Measurements from ENCODE around the gene ZNF669.

Gene ZNF669

DNA sequence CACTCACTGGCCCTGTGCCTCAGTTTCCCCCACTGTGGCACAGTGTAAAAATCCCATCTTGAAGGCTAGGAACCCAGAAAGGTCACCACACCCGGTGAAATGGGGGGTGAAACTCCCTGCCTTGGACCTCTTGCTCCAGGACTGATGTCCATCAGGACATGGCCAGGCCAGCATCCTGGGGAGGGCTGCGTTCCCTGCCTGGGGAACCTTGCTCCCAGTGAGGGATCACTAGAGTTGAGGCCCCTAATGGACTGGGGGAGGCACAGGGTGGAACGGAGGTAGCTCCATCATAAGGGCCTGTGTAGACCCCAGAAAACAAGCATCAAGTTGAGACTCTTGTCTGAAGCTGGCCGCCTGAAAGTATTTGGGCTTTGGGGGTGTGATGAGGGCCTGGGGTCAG is 15.2 kb downstream of the ZNF669 start:
- DNase-seq, result no peak
- H3K27me3 Mint-ChIP-seq (ENCODE audit: low read depth, poor library complexity), result no peaks in the 10 kb centered on the region
- H3K27ac Mint-ChIP-seq, result no peak overlapping the region

DNA sequence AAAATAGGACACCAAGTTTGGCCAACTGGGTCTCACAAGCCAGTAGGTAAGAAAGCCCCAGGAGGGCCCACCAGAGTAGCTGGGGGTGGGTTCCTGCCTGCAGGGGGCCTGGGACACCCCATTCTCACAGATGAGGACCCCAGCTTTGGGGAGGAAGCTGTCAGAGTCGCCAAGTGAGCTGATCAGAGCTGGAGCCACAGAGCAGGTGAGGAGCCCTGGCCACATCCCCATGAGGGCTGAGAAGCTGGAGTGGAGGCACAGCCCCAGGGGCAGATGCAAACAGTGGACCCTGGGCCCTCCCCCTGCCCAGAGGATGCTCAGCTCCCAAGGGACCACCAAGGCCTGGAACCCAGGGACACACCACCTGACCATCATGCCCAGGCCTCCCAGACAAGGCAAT is 16.9 kb downstream of the ZNF669 start:
- no peak overlapping the region for H3K4me3 Mint-ChIP-seq
- TF ChIP-seq, protein P1, sequence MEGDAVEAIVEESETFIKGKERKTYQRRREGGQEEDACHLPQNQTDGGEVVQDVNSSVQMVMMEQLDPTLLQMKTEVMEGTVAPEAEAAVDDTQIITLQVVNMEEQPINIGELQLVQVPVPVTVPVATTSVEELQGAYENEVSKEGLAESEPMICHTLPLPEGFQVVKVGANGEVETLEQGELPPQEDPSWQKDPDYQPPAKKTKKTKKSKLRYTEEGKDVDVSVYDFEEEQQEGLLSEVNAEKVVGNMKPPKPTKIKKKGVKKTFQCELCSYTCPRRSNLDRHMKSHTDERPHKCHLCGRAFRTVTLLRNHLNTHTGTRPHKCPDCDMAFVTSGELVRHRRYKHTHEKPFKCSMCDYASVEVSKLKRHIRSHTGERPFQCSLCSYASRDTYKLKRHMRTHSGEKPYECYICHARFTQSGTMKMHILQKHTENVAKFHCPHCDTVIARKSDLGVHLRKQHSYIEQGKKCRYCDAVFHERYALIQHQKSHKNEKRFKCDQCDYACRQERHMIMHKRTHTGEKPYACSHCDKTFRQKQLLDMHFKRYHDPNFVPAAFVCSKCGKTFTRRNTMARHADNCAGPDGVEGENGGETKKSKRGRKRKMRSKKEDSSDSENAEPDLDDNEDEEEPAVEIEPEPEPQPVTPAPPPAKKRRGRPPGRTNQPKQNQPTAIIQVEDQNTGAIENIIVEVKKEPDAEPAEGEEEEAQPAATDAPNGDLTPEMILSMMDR (IDR thresholded peaks at IDR 0.05), result no peak
- H3K9me3 Mint-ChIP-seq, result peaks cover 28% of the 10 kb centered on the region
- peaks cover 2% of the 10 kb centered on the region for H3K27me3 Mint-ChIP-seq (ENCODE audit: low read depth, poor library complexity)
- H3K4me1 Mint-ChIP-seq, result no peaks in the 10 kb centered on the region
- no peak overlapping the region for H3K27ac Mint-ChIP-seq
- H3K36me3 Mint-ChIP-seq (ENCODE audit: low read depth), result no peaks in the 10 kb centered on the region
- no peak for DNase-seq

More for the DNA sequence above, 15.2 kb downstream of the ZNF669 start:
- TF ChIP-seq, protein P1 (IDR thresholded peaks at IDR 0.05), result no peak
- peaks cover 17% of the 10 kb centered on the region for H3K9me3 Mint-ChIP-seq
- no peaks in the 10 kb centered on the region for H3K4me1 Mint-ChIP-seq
- H3K36me3 Mint-ChIP-seq (ENCODE audit: low read depth), result no peaks in the 10 kb centered on the region
- H3K4me3 Mint-ChIP-seq, result no peak overlapping the region

DNA sequence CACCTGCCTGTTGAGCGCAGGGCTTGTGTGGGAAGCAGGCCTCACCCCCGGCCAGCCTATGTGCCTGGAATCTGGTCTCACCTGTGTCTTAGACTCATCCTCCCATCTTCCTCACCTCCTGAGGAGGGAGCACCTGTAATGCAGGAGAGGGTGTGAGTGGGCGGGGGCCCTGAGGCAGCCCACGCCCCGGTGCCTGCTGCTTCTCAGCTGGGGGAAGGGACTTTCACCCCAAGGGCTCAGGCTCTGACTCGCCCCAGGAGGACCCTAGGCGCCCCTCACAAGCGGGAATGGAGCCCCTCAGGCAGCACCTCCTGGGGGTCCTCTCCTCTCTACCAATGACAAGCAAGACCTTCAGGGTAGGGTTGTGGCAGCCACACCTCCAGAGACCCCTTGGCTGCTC is 18.8 kb downstream of the ZNF669 start:
- Mint-ChIP-seq H3K27me3 (ENCODE audit: low read depth, poor library complexity) (peaks cover 3% of the 10 kb centered on the region), H3K27ac (no peak overlapping the region), H3K9me3 (peaks cover 46% of the 10 kb centered on the region), H3K4me1 (no peaks in the 10 kb centered on the region), H3K36me3 (ENCODE audit: low read depth) (peaks cover 5% of the 10 kb centered on the region), H3K4me3 (no peak overlapping the region)
- no peak for DNase-seq
- TF ChIP-seq, protein P1 (IDR thresholded peaks at IDR 0.05), result no peak

DNA sequence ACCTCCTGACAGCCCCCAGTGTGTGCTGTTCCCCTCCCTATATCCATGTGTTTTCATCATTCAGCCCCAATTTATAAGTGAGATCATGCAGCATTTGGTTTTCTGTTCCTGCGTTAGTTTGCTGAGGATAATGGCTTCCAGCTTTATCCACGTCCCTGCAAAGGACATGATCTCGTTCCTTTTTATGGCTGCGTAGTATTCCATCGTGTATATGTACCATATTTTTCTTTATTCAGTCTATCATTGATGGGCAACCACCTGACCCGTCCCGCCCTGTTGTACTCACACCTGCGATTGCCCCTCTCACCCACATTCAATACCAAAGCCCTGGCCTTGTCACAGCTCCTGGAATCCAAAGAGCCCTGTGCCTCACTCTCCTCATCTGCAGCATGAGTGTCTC is 19.4 kb downstream of the ZNF669 start:
- Mint-ChIP-seq H3K27me3 (ENCODE audit: low read depth, poor library complexity) (peaks cover 3% of the 10 kb centered on the region), H3K4me1 (no peaks in the 10 kb centered on the region), H3K4me3 (no peak overlapping the region), H3K36me3 (ENCODE audit: low read depth) (peaks cover 8% of the 10 kb centered on the region), H3K27ac (no peak overlapping the region), H3K9me3 (peaks cover 51% of the 10 kb centered on the region)
- DNase-seq, result no peak
- TF ChIP-seq, protein P1 (IDR thresholded peaks at IDR 0.05), result no peak

DNA sequence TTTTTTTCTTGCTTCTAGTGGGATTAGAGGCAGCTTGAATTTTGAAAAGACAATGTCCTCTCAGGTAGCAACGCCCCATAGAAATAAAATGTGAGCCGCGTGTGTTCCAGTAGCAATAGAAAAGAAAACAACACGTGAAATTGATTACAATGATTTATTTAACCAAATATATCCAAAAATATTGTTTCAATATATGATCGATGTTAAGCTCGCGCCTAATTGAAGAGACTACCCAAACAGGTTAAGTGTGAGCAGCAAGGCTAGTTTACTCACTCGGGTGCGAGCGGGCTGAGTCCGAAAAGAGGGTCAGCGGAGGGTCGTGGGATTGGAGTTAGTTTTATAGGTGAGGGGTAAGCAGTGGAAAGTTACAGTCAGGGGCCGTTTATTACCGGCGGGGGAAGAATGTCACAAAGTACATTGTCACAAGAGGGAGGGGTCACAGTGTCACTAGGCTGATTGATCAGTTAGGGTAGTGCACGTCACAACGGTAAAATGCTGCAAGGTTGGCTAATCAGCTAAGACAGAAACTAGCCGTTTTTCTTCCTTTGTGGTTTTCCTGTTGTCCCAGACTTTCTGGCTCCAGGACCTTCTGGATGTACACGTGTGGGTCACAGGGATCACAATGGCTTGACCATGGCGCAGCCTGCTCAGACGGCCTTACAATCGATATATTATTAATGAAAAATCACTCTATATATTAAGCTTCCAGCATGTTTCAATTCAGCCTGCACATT is 24.8 kb downstream of the ZNF669 start:
- Mint-ChIP-seq H3K27ac (peak overlapping the region; percentile 76), H3K4me3 (peak overlapping the region; percentile 99), H3K27me3 (ENCODE audit: low read depth, poor library complexity) (peaks cover 7% of the 10 kb centered on the region), H3K4me1 (peaks cover 13% of the 10 kb centered on the region), H3K36me3 (ENCODE audit: low read depth) (peaks cover 60% of the 10 kb centered on the region), H3K9me3 (peaks cover 96% of the 10 kb centered on the region)
- TF ChIP-seq, protein P1 (IDR thresholded peaks at IDR 0.05), result no peak
- DNase-seq, result no peak

All from nephron progenitor cell (in vitro differentiated cells).